Activated T-helper 2 cell treated with anti-CD3 and anti-CD28 coated beads, Interferon-gamma antibody, Interleukin-2, Interleukin-4, amounts not matched to agents 10 μg/mL and 5 μg/mL and 100 μg/mL, durations not matched to agents 14 hours and 24 hours and 36 hours (primary cell): Measurements from ENCODE around the gene KRT10. TPM values are rescaled to one million over a fixed set of nuclear protein-coding genes. Genes with fewer than 3 reads are reported as not detected.

ENCODE experiments used
- DNase-seq: peaks from one replicate; pipeline ENCODE4 v3.0.0; 2021; ENCODE audit warnings: low spot score
- H3K27ac Mint-ChIP-seq: one replicate; pipeline ENCODE4 v1.8.0; 2021; ENCODE audit warnings: mixed read lengths
- H3K27me3 Mint-ChIP-seq: one replicate; pipeline ENCODE4 v1.8.0; 2021; ENCODE audit warnings: low read depth, mixed read lengths
- H3K36me3 Mint-ChIP-seq: one replicate; pipeline ENCODE4 v1.8.0; 2021; ENCODE audit warnings: low read depth, mixed read lengths
- H3K4me1 Mint-ChIP-seq: one replicate; pipeline ENCODE4 v1.8.0; 2021; ENCODE audit warnings: low read depth, mixed read lengths
- H3K4me3 Mint-ChIP-seq: one replicate; pipeline ENCODE4 v1.8.0; 2021; ENCODE audit warnings: low read depth, mild to moderate bottlenecking, moderate library complexity, mixed read lengths
- H3K9me3 Mint-ChIP-seq: one replicate; pipeline ENCODE4 v1.8.0; 2021; ENCODE audit warnings: mixed read lengths
- intact Hi-C: fragments of 100-400 bp; cut with micrococcal nuclease; formaldehyde crosslinking; loops from one replicate; pipeline ENCODE4 v1.15.1; 2023
- total RNA-seq: library from RNA; stranded (reverse); gene quantifications from 2 replicates; pipeline ENCODE4 v1.2.3, GENCODE V29; 2022

Gene KRT10
- total RNA-seq, 1 donor from 2014 or later, result 29.1 TPM

GRCh38 chr17:40849723-40850122 is 27.3 kb upstream of the KRT10 start:
- H3K27ac Mint-ChIP-seq, result no peak overlapping the region
- peaks cover 3% of the 10 kb centered on the region for H3K4me1 Mint-ChIP-seq
- intact Hi-C loops, result no loop called here
- H3K4me3 Mint-ChIP-seq, result no peak overlapping the region
- H3K36me3 Mint-ChIP-seq, result no peaks in the 10 kb centered on the region
- H3K27me3 Mint-ChIP-seq, result peaks cover 32% of the 10 kb centered on the region
- no peak for DNase-seq
- H3K9me3 Mint-ChIP-seq, result no peaks in the 10 kb centered on the region

DNA sequence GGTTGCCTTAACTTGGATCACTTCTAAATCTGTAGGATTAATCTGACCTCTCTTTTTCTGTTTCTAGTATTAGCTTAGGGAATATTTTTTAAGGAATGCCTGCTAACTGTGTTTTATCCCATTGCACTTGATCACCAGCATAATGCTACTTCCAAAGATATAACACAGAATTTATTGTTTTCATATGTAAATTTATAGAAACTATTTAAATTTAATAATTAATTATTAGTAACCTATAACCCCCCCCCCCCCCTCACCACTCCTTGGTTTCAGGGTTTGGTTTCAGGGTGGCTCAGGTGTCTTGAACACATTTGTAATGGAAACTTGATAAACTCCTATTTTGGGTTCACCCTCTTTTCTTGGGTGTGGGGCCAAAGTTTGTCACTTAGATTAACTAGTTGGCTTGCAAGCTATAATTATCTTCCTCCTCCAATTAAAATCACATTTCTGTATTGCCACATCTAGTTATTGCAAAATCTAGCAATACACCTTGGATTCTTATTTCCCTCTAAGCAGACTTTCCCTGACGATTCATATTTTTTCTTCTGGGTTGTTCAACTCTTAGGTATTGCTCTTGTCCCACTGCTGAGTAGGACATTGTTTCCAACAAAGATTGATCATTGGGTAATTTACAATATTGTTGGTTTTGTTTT is 26.3 kb upstream of the KRT10 start:
- Mint-ChIP-seq H3K4me3 (no peak overlapping the region), H3K4me1 (no peaks in the 10 kb centered on the region), H3K36me3 (no peaks in the 10 kb centered on the region), H3K27ac (no peak overlapping the region), H3K9me3 (no peaks in the 10 kb centered on the region), H3K27me3 (peaks cover 36% of the 10 kb centered on the region)
- intact Hi-C loops, result no loop called here
- no peak for DNase-seq

GRCh38 chr17:40846515-40847144 is 24.2 kb upstream of the KRT10 start:
- DNase-seq, result no peak
- H3K27me3 Mint-ChIP-seq, result peaks cover 28% of the 10 kb centered on the region
- H3K9me3 Mint-ChIP-seq, result no peaks in the 10 kb centered on the region
- H3K4me1 Mint-ChIP-seq, result no peaks in the 10 kb centered on the region
- H3K4me3 Mint-ChIP-seq, result no peak overlapping the region
- H3K27ac Mint-ChIP-seq, result no peak overlapping the region
- intact Hi-C loops, result no loop called here
- H3K36me3 Mint-ChIP-seq, result no peaks in the 10 kb centered on the region

- H3K4me1 Mint-ChIP-seq, result no peaks in the 10 kb centered on the region
- DNase-seq, result no peak
- peaks cover 35% of the 10 kb centered on the region for H3K27me3 Mint-ChIP-seq
- intact Hi-C loops, result no loop called here
- no peak overlapping the region for H3K27ac Mint-ChIP-seq
- H3K4me3 Mint-ChIP-seq, result no peak overlapping the region
- no peaks in the 10 kb centered on the region for H3K9me3 Mint-ChIP-seq
- no peaks in the 10 kb centered on the region for H3K36me3 Mint-ChIP-seq
Measured at GRCh38 chr17:40844671-40845107, 22.3 kb upstream of the KRT10 start.

GRCh38 chr17:40843242-40843641 is 20.8 kb upstream of the KRT10 start:
- Mint-ChIP-seq H3K4me3 (no peak overlapping the region), H3K36me3 (no peaks in the 10 kb centered on the region), H3K4me1 (no peaks in the 10 kb centered on the region), H3K9me3 (no peaks in the 10 kb centered on the region), H3K27ac (no peak overlapping the region), H3K27me3 (peaks cover 35% of the 10 kb centered on the region)
- no peak for DNase-seq
- intact Hi-C loops, result no loop called here

DNA sequence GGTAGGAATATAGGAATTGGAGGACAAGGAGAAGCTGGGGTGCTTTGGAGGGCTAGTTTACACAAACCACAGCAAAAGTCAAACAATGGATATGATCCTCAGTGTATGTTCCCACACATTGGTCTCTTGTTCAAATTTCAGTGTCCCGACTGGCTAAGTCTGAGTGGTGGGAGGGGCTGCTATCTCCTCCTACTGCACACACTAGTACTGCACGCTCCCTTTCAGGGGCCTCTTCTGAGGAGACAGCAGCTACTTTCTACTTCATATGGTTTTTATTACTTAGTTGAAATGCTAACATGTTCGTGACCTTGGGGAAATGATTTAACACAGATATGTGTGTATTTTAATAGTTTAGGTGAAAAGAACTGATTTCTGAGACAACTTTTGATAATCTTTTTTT is 18.8 kb upstream of the KRT10 start:
- Mint-ChIP-seq H3K27ac (no peak overlapping the region), H3K27me3 (peaks cover 28% of the 10 kb centered on the region), H3K36me3 (no peaks in the 10 kb centered on the region), H3K4me1 (no peaks in the 10 kb centered on the region), H3K4me3 (no peak overlapping the region), H3K9me3 (no peaks in the 10 kb centered on the region)
- DNase-seq, result no peak
- intact Hi-C loops, result no loop called here

GRCh38 chr17:40839194-40839593 is 16.8 kb upstream of the KRT10 start:
- Mint-ChIP-seq H3K27me3 (peaks cover 12% of the 10 kb centered on the region), H3K27ac (no peak overlapping the region), H3K36me3 (peaks cover 7% of the 10 kb centered on the region), H3K4me3 (no peak overlapping the region), H3K9me3 (no peaks in the 10 kb centered on the region), H3K4me1 (no peaks in the 10 kb centered on the region)
- no peak for DNase-seq
- intact Hi-C loops, result no loop called here

GRCh38 chr17:40836020-40836419 is 13.6 kb upstream of the KRT10 start:
- DNase-seq, result no peak
- H3K9me3 Mint-ChIP-seq, result no peaks in the 10 kb centered on the region
- peaks cover 7% of the 10 kb centered on the region for H3K36me3 Mint-ChIP-seq
- H3K27ac Mint-ChIP-seq, result no peak overlapping the region
- peaks cover 6% of the 10 kb centered on the region for H3K4me1 Mint-ChIP-seq
- intact Hi-C loops, result no loop called here
- H3K27me3 Mint-ChIP-seq, result peaks cover 7% of the 10 kb centered on the region
- no peak overlapping the region for H3K4me3 Mint-ChIP-seq

DNA sequence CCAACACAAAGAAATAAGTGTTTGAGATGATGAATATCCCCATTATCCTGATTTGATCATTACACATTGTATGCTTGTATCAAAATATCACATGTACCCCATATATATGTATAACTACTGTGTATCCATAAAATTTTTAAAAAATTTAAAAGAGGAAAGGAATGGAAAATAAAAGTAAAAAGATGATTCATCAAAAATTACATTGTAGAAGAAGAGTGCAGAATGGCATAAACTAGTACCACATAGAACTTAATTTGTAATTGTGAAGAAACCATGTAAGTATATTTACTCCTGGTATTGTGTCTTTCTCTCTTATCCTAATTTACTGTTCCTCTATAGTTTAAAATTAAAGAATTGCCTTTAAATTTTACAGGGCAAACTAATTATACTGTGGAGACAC is 11.5 kb upstream of the KRT10 start:
- H3K4me3 Mint-ChIP-seq, result no peak overlapping the region
- peaks cover 9% of the 10 kb centered on the region for H3K36me3 Mint-ChIP-seq
- intact Hi-C loops, result no loop called here
- no peaks in the 10 kb centered on the region for H3K9me3 Mint-ChIP-seq
- no peak overlapping the region for H3K27ac Mint-ChIP-seq
- H3K27me3 Mint-ChIP-seq, result no peaks in the 10 kb centered on the region
- peaks cover 6% of the 10 kb centered on the region for H3K4me1 Mint-ChIP-seq
- no peak for DNase-seq

GRCh38 chr17:40832840-40833239 is 10.4 kb upstream of the KRT10 start:
- H3K27me3 Mint-ChIP-seq, result no peaks in the 10 kb centered on the region
- no peak overlapping the region for H3K27ac Mint-ChIP-seq
- DNase-seq, result no peak
- no peak overlapping the region for H3K4me3 Mint-ChIP-seq
- peaks cover 14% of the 10 kb centered on the region for H3K4me1 Mint-ChIP-seq
- intact Hi-C loops, result no loop called here
- H3K9me3 Mint-ChIP-seq, result no peaks in the 10 kb centered on the region
- peaks cover 9% of the 10 kb centered on the region for H3K36me3 Mint-ChIP-seq

DNA sequence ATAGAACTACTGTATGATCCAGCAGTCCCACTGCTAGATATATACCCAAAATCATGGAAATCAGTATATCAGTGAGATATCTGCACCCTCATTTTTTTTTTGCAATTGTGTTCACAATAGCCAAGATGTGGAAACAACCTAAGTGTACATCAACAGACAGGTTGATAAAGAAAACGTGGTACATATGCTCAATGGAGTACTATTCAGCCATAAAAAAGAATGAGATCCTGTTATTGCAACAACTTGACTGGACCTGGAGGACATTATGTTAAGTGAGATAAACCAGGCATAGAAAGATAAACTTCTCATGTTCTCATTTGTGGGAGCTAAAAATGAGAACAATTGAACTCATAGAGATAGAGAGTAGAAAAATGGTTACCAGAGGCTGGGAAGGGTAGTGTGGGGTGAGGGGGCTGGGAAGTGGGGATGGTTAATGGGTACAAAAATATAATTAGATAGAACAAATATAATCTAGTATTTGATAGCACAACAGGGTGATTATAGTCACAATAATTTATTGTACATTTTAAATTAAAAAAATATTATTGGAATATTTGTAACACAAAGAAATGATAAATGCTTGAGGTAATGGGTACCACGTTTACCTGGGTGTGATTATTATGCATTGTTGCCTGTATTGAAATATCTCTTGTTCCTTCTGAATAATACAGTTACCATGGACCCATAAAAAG is 7.8 kb upstream of the KRT10 start:
- no peaks in the 10 kb centered on the region for H3K27me3 Mint-ChIP-seq
- H3K36me3 Mint-ChIP-seq, result peaks cover 9% of the 10 kb centered on the region
- peaks cover 25% of the 10 kb centered on the region for H3K4me1 Mint-ChIP-seq
- no peak overlapping the region for H3K4me3 Mint-ChIP-seq
- intact Hi-C loops, result no loop called here
- DNase-seq, result no peak
- H3K9me3 Mint-ChIP-seq, result no peaks in the 10 kb centered on the region
- no peak overlapping the region for H3K27ac Mint-ChIP-seq

DNA sequence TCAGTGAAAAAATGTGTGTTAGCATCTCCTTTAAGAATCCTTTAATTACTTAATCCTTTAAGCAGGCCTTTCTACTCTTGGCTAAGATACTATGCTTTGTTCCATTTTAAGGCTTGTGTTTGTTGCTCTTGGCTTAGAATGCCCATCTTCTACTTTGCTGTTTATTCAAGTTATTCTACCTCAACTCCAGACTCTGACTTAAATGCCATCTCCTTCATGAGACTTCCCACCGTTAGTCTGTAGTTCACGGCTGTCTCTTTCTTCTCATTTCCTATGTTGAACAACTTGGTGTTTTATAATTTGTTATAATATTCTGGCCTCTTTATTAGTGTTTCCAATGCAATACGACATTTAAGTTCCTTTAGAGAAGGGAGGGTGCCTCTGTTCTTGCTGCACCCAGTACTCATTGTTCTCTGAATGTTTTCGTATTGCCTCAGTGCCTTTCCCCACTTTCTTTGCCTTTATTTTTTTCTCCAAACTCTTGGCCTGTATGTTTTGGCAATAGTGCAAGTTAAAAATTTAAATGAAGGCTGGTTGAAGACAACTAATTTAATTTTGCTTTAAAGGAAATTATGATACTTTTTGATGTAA is 6.1 kb upstream of the KRT10 start:
- intact Hi-C loops, result no loop called here
- Mint-ChIP-seq H3K36me3 (peaks cover 3% of the 10 kb centered on the region), H3K4me3 (no peak overlapping the region), H3K9me3 (no peaks in the 10 kb centered on the region), H3K27me3 (no peaks in the 10 kb centered on the region), H3K4me1 (peaks cover 33% of the 10 kb centered on the region), H3K27ac (no peak overlapping the region)
- DNase-seq, result no peak
